BJ (cell line): ENCODE results near the gene WIPF3. TPM values are rescaled to one million over a fixed set of nuclear protein-coding genes. Genes with fewer than 3 reads are reported as not detected.

Experiments used
- CTCF ChIA-PET: fragments of 350-600 bp; formaldehyde crosslinking; extraction: SDS; loops from one replicate; lab custom pipeline; 2021; ENCODE audit warnings: antibody characterized with exemption, inconsistent platforms; lab: Yijun Ruan, JAX
- POLR2A ChIA-PET: fragments of 300-600 bp; sonication (Branson Sonifier 250); formaldehyde crosslinking; extraction: SDS; loops from one replicate; lab custom pipeline; 2021; ENCODE audit warnings: antibody characterized with exemption; lab: Charles Lee
- DNase-seq: peaks from one replicate; pipeline ENCODE4 v3.0.0-alpha.2; 2011; ENCODE audit warnings: low read depth
- H3K27me3 ChIP-seq: 2 replicates; pipeline ENCODE4 v1.6.0; 2011; ENCODE audit warnings: low read length; ENCODE audit not compliant: control insufficient read depth, insufficient read depth
- H3K36me3 ChIP-seq: 2 replicates; pipeline ENCODE4 v1.5.1; 2011; ENCODE audit warnings: low read length; ENCODE audit not compliant: control insufficient read depth, insufficient read depth
- H3K4me3 ChIP-seq: 2 replicates; pipeline ENCODE4 v1.5.1; 2011; ENCODE audit warnings: low read depth, mild to moderate bottlenecking, control low read depth, low read length
- CTCF ChIP-seq: IDR thresholded peaks from 2 replicates; pipeline ENCODE4 v1.5.1; 2011; ENCODE audit warnings: low read depth, mild to moderate bottlenecking, control low read depth, inconsistent platforms, low read length, moderate library complexity; ENCODE audit not compliant: insufficient read depth
- polyA plus RNA-seq: library from polyadenylated mRNA; depleted of rRNA; stranded (reverse); fragments of >200 nt; gene quantifications from 2 replicates; pipeline ENCODE4 v1.2.3, GENCODE V29; 2011

WIPF3 gene
- polyA plus RNA-seq, 1 experiment = not detected

- H3K27me3 ChIP-seq = peaks cover 1% of the 10 kb centered on the region
- POLR2A ChIA-PET = no interaction called here
- no peaks in the 10 kb centered on the region for H3K36me3 ChIP-seq
- H3K4me3 ChIP-seq = no peak overlapping the region
- no peak for DNase-seq
- CTCF ChIA-PET = no interaction called here
- TF ChIP-seq CTCF = no peak
These were observed 7.9 kb upstream of the WIPF3 start for GRCh38 chr7:29798422-29798821.

GRCh38 chr7:29801929-29802328 is 4.4 kb upstream of the WIPF3 start:
- no peak for DNase-seq
- ChIA-PET POLR2A (no interaction called here), CTCF (no interaction called here)
- Histone ChIP-seq H3K4me3 (no peak overlapping the region), H3K36me3 (no peaks in the 10 kb centered on the region), H3K27me3 (peaks cover 19% of the 10 kb centered on the region)
- TF ChIP-seq CTCF = no peak

GRCh38 chr7:29805031-29805430 is 1.3 kb upstream of the WIPF3 start:
- CTCF ChIA-PET = interaction anchor here (2.4 kb wide), 1 partner anchor 9 kb away, joined by 6 read pairs; no protein-coding TSS in a partner anchor
- H3K27me3 ChIP-seq = peaks cover 41% of the 10 kb centered on the region

GRCh38 chr7:29805886-29806207 is 461 bp upstream of the WIPF3 start:
- TF ChIP-seq CTCF = no peak
- peaks cover 42% of the 10 kb centered on the region for H3K27me3 ChIP-seq
- H3K36me3 ChIP-seq = no peaks in the 10 kb centered on the region
- DNase-seq = no peak
- CTCF ChIA-PET = interaction anchor here (0.6 to 2.4 kb wide), 3 partner anchors 9 to 1787 kb away, joined by 3 to 6 read pairs (median 6); no protein-coding TSS in a partner anchor
- POLR2A ChIA-PET = no interaction called here
- H3K4me3 ChIP-seq = no peak overlapping the region

More at GRCh38 chr7:29805031-29805430, 1.3 kb upstream of the WIPF3 start:
- TF ChIP-seq CTCF = no peak
- no peak for DNase-seq
- H3K36me3 ChIP-seq = no peaks in the 10 kb centered on the region
- no peak overlapping the region for H3K4me3 ChIP-seq
- POLR2A ChIA-PET = no interaction called here

GRCh38 chr7:29806995-29807841 is 910 bp downstream of the WIPF3 start:
- ChIA-PET POLR2A (no interaction called here), CTCF (interaction anchor here (1.6 kb wide), 1 partner anchor 8 kb away, joined by 6 read pairs; no protein-coding TSS in a partner anchor)
- no peak for DNase-seq
- no peak for TF ChIP-seq CTCF
- H3K27me3 ChIP-seq = peaks cover 42% of the 10 kb centered on the region
- H3K36me3 ChIP-seq = no peaks in the 10 kb centered on the region
- no peak overlapping the region; the same call in 1 of the 2 replicates for H3K4me3 ChIP-seq
